HG02623 (cell line): ENCODE results near the gene SZT2.

Source experiments
- ATAC-seq: cut with Tn5 transposase; IDR thresholded peaks from one replicate; pipeline ENCODE4 v1.9.1; 2021; ENCODE audit warnings: moderate library complexity; ENCODE audit not compliant: unreplicated experiment

The SZT2 gene

GRCh38 chr1:43421976-43422750, 32.5 kb downstream of the SZT2 start:
- no peak for ATAC-seq

DNA sequence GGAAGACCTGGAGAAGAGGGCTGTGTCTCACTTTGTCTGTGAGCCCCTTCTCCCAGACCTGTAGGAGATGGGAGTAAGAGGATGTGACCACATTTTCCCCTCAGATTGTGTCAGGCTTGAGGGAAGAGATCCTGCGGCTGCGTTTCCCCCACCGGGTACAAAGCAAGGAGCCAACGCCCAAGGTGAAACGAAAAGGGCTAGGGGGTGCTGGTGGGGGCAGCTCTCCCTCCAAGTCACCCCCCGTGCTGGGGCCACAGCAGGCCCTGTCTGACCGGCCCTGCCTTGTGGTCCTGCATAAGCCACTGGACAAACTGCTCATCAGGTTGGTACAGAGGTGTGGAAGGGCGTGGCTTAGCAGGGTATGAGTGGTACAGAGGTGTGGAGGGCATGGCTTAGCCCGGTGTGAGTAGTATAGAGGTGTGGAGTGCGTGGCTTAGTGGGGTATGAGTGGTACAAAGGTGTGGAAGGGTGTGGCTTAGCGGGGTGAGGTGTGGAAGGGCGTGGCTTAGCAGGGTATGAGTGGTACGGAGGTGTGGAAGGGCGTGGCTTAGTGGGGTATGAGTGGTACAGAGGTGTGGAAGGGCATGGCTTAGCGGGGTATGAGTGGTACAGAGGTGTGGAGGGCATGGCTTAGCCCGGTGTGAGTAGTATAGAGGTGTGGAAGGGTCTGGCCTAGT, 33.4 kb downstream of the SZT2 start:
- ATAC-seq, result no peak

GRCh38 chr1:43423672-43424550, 34.2 kb downstream of the SZT2 start:
- no peak for ATAC-seq

DNA sequence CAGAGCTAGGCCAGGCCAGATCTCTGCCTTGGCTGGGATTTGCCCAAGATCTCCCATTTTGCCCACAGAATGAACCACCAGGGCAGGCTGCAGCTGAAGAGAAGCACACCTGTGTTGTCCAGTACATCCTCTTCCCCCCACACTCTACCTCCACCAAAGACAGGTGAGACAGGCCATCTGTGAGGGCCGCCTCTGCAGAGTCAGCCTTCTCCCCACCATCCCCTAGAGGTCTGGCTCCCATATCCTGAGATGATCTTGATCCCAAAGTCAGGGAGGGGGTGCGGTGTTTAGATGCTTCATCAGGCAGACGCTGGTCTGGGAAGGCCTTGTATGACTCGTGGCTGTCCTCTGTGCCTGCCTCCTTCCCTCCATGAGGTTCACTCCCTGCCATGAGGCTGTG, 35.3 kb downstream of the SZT2 start:
- no peak for ATAC-seq

- no peak for ATAC-seq
These were observed 36.5 kb downstream of the SZT2 start for GRCh38 chr1:43426221-43426620.

DNA sequence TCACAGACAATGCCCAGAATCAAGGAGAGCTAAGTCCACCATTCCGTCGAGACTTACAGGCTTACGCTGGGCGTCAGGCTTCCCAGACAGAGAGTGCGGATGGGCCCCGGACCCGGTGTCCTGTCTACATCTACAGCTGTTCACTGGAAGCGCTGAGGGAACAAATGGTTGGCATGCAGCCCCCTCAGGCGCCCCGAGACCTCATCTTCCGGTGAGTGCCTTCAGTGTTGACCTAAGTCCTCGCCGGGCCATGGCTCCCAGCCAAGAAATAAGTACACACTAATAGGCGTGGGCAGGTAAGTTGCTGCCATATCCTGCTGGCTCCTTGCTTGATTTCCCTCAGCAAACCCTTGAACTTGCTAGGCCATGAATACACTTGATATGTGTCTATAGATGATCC, 37.8 kb downstream of the SZT2 start:
- no peak for ATAC-seq

- no peak for ATAC-seq
These were observed 38.2 kb downstream of the SZT2 start for GRCh38 chr1:43427941-43428340.

DNA sequence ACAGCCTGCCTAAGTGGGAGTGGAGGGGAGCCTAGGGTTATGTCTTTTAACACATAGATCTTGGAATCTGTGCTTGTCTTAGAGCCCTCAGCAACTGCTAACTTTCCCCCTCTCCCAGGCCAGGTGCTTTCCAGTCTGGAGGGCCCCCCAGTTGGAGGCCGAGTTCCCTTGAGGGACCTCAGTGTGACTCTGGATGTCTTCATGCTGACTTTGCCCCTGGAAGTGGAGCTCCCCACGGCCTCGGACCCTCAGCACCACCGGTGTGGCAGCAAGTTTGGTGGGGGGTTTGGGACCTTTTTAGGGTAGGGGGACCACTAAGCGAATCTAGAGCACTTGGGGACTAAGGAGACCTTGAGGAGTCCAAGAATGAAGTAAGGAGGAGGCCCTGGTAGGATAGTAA, 41.1 kb downstream of the SZT2 start:
- ATAC-seq, result no peak

DNA sequence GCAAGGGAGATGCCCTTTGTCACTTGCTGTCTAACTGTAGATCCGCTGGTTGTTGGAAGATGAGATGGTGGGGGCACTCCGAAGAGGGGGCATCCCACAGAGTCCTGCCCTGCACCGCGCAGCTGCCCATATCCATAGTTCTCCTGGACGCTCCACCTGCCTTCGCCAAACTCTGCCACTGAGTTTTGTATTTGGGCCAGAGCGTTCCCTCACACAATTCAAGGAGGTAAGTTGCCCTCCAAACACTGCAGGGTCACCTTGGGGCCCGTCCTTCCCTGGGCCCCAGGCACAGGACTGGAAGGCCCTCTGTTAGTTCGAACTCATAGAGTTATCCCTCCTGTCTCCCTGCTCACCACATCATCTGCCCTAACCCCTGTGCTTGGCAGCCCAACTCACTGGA, 42.0 kb downstream of the SZT2 start:
- no peak for ATAC-seq

DNA sequence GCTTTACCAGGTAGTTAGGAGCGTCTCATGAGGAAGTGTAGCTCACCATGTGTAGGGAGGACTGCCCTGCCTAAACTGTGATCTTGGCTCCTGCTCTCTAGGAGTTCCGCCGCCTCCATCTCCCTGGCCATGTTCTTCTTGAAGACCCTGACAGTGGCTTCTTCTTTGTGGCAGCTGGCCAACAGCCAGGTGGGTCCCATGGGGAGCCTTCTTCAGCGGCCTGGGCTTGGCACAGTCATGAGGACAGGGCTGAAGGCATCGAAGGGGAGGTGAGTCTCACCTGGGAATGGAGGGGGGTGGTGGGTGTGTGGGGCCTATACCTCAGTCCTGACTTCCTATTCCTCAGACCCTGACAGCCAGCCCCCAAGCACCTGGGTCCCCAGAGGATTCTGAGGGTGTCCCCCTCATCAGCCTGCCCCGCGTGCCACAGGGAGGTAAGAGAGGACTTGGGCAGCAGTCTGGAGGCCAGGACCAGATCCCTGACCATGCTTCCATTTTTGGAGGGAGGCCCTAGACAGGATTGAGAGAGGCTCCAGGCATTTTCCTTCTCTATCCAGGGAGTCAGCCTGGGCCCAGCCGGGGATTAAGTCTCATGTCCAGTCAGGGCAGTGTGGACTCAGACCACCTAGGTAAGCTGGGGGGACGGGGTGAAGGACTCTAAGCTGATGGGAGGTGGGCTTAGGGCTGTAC, 42.6 kb downstream of the SZT2 start:
- ATAC-seq, result no peak

DNA sequence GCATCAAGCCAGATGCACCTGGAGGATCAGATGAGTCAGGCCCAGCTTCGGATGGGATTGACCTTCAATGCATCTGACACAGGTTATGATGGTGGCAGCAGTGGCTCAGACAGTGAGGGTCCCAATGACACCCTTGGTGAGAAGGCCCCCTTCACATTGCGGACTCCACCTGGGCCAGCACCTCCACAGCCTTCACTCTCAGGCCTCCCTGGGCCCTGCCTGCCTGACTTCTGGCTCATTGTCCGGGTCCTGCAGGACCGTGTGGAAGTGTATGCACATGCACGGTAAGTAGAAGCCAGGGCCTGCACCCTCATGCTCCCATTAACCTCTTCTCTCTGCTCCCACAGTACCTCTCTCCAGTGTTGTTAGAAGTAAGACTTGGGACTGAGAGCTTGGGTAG, 43.2 kb downstream of the SZT2 start:
- ATAC-seq, result no peak

DNA sequence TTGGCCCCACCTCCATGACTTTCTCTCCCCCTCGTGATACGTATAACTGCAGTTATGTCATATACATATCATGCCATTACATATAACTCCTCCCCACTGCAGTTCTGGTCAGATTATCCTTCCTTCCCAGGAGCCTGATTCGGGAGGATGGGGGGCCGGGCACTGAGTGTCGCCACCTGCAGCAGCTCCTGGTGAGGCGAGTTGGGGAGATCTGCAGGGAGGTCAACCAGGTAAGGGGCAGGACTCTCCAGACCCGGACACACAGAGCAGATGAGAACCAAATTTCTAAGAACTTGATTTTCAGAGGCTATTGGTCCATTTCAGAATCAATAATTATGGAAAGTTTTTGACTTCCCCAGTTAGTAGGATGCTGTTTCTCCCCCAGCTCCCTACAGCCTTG, 44.6 kb downstream of the SZT2 start:
- ATAC-seq, result no peak

- ATAC-seq, result no peak
These were observed 45.7 kb downstream of the SZT2 start for GRCh38 chr1:43435146-43436145.

GRCh38 chr1:43436371-43436770, 46.7 kb downstream of the SZT2 start:
- no peak for ATAC-seq

DNA sequence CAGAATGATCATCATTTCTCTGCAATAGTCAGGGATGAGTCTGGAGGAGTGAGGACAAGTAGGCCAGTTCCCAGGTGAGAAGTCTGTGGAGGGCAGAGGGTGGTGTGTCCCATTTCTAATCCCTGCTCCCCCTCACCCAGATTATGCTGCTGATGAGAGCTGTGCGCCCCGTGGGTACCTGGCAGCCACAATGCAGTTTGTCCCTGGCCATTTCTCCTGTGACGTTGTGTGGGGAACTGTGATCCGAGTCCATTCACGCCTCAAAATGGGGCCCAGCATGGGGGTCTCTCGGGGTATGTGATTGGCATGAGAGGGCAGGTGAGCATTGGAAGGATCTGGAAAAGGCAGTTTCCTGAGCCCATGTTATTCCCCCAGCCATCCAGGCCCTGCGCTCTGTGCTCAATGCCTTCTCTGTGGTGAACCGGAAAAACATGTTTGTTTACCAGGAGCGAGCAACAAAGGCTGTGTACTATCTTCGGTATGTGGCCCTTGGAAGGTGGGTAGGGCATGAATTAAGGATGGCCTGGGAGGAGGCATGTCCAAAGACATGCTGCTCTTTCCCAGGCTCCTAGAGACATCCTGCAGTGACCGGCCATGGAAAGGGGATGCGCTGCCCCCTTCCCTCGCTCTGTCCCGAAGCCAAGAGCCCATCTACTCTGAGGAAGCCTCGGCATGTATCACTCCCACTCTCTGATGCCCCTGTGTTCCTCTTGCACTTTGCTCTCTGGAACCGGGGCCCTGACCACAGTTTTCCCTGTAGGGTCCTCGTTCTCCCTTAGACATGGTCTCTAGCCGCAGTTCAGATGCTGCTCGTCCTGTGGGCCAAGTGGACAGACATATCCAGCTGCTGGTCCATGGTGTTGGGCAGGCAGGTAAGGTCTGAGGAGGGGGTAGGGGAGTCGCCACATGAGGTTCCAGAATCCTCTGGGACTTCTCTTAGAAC, 47.6 kb downstream of the SZT2 start:
- no peak for ATAC-seq

GRCh38 chr1:43438006-43438405, 48.3 kb downstream of the SZT2 start:
- no peak for ATAC-seq

DNA sequence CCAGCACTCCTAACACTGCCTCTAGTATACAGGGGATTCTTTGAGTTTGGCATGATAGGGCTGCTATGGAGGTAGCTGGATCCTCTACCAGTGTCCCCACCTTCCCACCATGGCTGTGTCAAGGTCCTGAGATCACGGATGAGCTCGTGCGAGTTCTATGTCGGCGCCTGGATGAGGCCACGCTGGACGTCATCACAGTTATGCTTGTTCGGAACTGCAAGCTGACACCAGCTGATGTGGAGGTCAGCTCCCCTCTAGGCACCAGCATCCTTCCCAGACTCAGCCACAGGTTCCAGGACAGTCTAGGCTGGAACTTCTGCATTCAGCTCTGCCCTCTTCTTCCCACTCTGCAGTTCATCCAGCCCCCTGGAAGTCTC, 48.9 kb downstream of the SZT2 start:
- no peak for ATAC-seq

GRCh38 chr1:43438953-43439581, 49.4 kb downstream of the SZT2 start:
- ATAC-seq, result no peak
